Vagina (tissue), 2 donors: ENCODE results near the gene DLG3. TPM values are rescaled to one million over a fixed set of nuclear protein-coding genes. Genes with fewer than 3 reads are reported as not detected.
A peak's percentile ranks its signal among the peaks of the same experiment; 100 is the strongest.

Experiments
- DNase-seq, 2 donors: peaks; one replicate each; pipeline ENCODE4 v3.0.0-alpha.2; 2017; ENCODE audit errors: extremely low spot score in 2 of 2
- H3K27ac ChIP-seq: fragments of 200-600 bp; sonication (generic); one replicate; pipeline ENCODE4 v1.5.1; 2019
- H3K27me3 ChIP-seq: fragments of 200-600 bp; sonication (generic); one replicate; pipeline ENCODE4 v1.5.1; 2019
- H3K36me3 ChIP-seq, 2 donors: fragments of 200-600 bp; sonication (generic); one replicate each; pipeline ENCODE4 v1.5.1; 2017 to 2019
- H3K4me1 ChIP-seq: fragments of 200-600 bp; sonication (generic); one replicate; pipeline ENCODE4 v1.5.1; 2019
- H3K4me3 ChIP-seq, 2 donors: fragments of 200-600 bp; sonication (generic); 1 replicate in 1 of 2; 2 replicates in 1 of 2; pipeline ENCODE4 v1.5.1; 2016 to 2019
- H3K9me3 ChIP-seq: fragments of 200-600 bp; sonication (generic); one replicate; pipeline ENCODE4 v1.5.1; 2019
- CTCF ChIP-seq, 3 experiments: fragments of 450-650 bp in 2 of 3; fragments of 200-600 bp in 1 of 3; sonication (generic) in 1 of 3; IDR thresholded peaks; one replicate each; pipeline ENCODE4 v1.5.1; 2017 to 2019; ENCODE audit warnings: antibody characterized with exemption in 3 of 3, mild to moderate bottlenecking in 2 of 3, moderate library complexity in 2 of 3
- POLR2A ChIP-seq, 2 donors: fragments of 450-650 bp; IDR thresholded peaks; one replicate each; pipeline ENCODE4 v1.6.1; 2017; ENCODE audit warnings: antibody characterized with exemption in 2 of 2, mild to moderate bottlenecking in 2 of 2, moderate library complexity in 2 of 2
- POLR2AphosphoS5 ChIP-seq, 2 donors: sonication (generic); formaldehyde crosslinking; IDR thresholded peaks; one replicate each; pipeline ENCODE4 v1.9.0; 2017; ENCODE audit warnings: antibody characterized with exemption in 2 of 2, mild to moderate bottlenecking in 2 of 2, low read depth in 1 of 2; ENCODE audit not compliant: insufficient read depth in 1 of 2
- intact Hi-C: fragments of 100-400 bp; cut with DNase I; formaldehyde crosslinking; loops from one replicate; pipeline ENCODE4 v1.15.1; 2023
- total RNA-seq: library from RNA; depleted of rRNA; stranded (reverse); fragments of >200 nt; gene quantifications from one replicate; pipeline ENCODE4 v1.2.3, GENCODE V29; 2016

DLG3 gene
- total RNA-seq, 1 donor from 2014 or later: 27.0 TPM

GRCh38 chrX:70454441-70455365, 10.1 kb downstream of the DLG3 start:
- Histone ChIP-seq H3K27ac (peak overlapping the region; percentile 77), H3K9me3 (no peaks in the 10 kb centered on the region), H3K27me3 (no peaks in the 10 kb centered on the region), H3K4me1 (peaks cover 14% of the 10 kb centered on the region), H3K36me3 (no peaks in the 10 kb centered on the region), H3K4me3 (peak overlapping the region; percentile 53)
- intact Hi-C loops: no loop called here
- TF ChIP-seq POLR2A (IDR thresholded peaks at IDR 0.05) (no peak), POLR2AphosphoS5 (IDR thresholded peaks at IDR 0.05; ENCODE audit: insufficient read depth in 1 of 2, low read depth in 1 of 2) (peak in 1 of 2 donors; percentile 51), CTCF (IDR thresholded peaks at IDR 0.05) (peak; percentile 32 to 66 (median 36))
- DNase-seq: no peak

GRCh38 chrX:70455366-70456202, 10.9 kb downstream of the DLG3 start:
- no peaks in the 10 kb centered on the region for H3K9me3 ChIP-seq
- no peaks in the 10 kb centered on the region for H3K36me3 ChIP-seq
- no peaks in the 10 kb centered on the region for H3K27me3 ChIP-seq
- peaks cover 14% of the 10 kb centered on the region for H3K4me1 ChIP-seq
- intact Hi-C loops: no loop called here
- no peak for TF ChIP-seq CTCF (IDR thresholded peaks at IDR 0.05)
- no peak for TF ChIP-seq POLR2A (IDR thresholded peaks at IDR 0.05)
- TF ChIP-seq POLR2AphosphoS5 (IDR thresholded peaks at IDR 0.05; ENCODE audit: insufficient read depth in 1 of 2, low read depth in 1 of 2): no peak
- H3K4me3 ChIP-seq: peak overlapping the region; percentile 53
- peak overlapping the region; percentile 77 for H3K27ac ChIP-seq
- DNase-seq: no peak

- Histone ChIP-seq H3K27ac (peak overlapping the region; percentile 77), H3K4me1 (peaks cover 14% of the 10 kb centered on the region), H3K4me3 (peak overlapping the region; percentile 53), H3K9me3 (no peaks in the 10 kb centered on the region), H3K27me3 (no peaks in the 10 kb centered on the region), H3K36me3 (no peaks in the 10 kb centered on the region)
- DNase-seq: no peak
- intact Hi-C loops: no loop called here
- TF ChIP-seq POLR2AphosphoS5 (IDR thresholded peaks at IDR 0.05; ENCODE audit: insufficient read depth in 1 of 2, low read depth in 1 of 2) (no peak), POLR2A (IDR thresholded peaks at IDR 0.05) (no peak), CTCF (IDR thresholded peaks at IDR 0.05) (no peak)
These were observed 11.6 kb downstream of the DLG3 start for GRCh38 chrX:70456256-70456655.

GRCh38 chrX:70461026-70461425, 16.4 kb downstream of the DLG3 start:
- DNase-seq: no peak
- intact Hi-C loops: loop anchor here (5.0 kb wide), 1 partner anchor 864 kb away; no protein-coding TSS in a partner anchor
- TF ChIP-seq POLR2A (IDR thresholded peaks at IDR 0.05): no peak
- no peak for TF ChIP-seq POLR2AphosphoS5 (IDR thresholded peaks at IDR 0.05; ENCODE audit: insufficient read depth in 1 of 2, low read depth in 1 of 2)
- no peak for TF ChIP-seq CTCF (IDR thresholded peaks at IDR 0.05)
- Histone ChIP-seq H3K4me1 (no peaks in the 10 kb centered on the region), H3K4me3 (no peak overlapping the region), H3K36me3 (no peaks in the 10 kb centered on the region), H3K9me3 (no peaks in the 10 kb centered on the region), H3K27me3 (no peaks in the 10 kb centered on the region), H3K27ac (no peak overlapping the region)
